Measurements from ENCODE around the gene ATR. TPM values are rescaled to one million over a fixed set of nuclear protein-coding genes. Genes with fewer than 3 reads are reported as not detected.
"Not testable (repeated sequence)": the region's sequence is repeated elsewhere in the genome, so short reads cannot be mapped to it uniquely, and the experiment has no call there.

Gene ATR
- total and polyA plus RNA-seq, 7 donors, result 3.7 to 11.1 (median 7.5) TPM

DNA sequence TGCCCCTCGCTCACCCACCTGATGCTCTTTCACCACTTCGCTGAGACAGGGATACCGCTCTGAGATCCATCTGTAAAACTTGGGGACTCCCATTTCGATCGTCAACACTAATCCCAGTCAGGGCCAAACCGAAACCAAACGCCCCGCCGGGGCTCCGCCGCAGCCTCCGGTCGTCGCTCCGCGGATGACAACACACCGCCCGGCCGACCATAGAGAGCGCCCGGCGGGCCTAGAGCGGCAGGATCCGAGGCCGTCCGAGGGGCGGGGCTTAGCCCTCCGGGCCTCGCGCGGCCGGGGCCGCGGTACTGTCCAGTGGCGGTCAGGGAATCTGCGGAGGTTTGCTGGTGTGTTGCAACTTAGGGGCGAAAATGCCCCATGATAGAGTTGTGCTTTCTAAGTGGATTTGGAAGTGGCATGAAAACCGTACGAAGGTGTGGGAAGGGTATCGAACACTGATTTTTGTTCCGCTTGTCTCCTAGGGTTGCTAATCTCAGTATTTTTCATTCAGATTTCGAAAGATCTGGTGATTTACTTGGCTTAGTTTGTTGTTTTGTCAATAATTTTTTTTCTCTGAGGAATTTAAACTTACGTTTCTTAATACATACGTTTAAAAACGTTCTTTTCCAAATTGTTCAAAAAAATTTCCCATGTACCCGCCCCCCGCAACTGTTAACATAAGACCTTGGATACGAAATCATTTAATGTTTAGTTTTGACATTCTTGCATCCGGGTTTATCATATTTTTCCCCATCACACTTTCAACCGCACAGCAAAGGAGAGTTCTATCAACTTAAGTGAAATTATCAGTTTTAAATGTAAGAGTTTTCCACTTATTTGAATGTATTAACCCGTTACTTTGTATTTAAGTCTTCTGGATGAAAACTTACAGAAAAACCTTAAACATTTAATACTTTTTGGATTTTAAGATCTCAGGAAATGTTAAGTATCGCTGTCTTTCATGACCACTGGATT is 130.4 kb downstream of the ATR start, which contains the start of gene XRN1:
XRN1 (minus strand) TSS at position 186 of the 972 bp plus-strand sequence; CDS start at position 93, 93 bp downstream.
- no peaks in the 10 kb centered on the region for H3K27me3 ChIP-seq (ENCODE audit: insufficient read depth in 3 of 3, low read length in 2 of 3)
- peak; percentile 99 to 100 (median 100) for ATAC-seq
- intact Hi-C loops (cut with DNase I), result loop anchor here in 1 of 2 donors (10.0 kb wide), 1 partner anchor 713 kb away; the partner anchor contains the start of gene RNF7
- TF ChIP-seq, protein P1, sequence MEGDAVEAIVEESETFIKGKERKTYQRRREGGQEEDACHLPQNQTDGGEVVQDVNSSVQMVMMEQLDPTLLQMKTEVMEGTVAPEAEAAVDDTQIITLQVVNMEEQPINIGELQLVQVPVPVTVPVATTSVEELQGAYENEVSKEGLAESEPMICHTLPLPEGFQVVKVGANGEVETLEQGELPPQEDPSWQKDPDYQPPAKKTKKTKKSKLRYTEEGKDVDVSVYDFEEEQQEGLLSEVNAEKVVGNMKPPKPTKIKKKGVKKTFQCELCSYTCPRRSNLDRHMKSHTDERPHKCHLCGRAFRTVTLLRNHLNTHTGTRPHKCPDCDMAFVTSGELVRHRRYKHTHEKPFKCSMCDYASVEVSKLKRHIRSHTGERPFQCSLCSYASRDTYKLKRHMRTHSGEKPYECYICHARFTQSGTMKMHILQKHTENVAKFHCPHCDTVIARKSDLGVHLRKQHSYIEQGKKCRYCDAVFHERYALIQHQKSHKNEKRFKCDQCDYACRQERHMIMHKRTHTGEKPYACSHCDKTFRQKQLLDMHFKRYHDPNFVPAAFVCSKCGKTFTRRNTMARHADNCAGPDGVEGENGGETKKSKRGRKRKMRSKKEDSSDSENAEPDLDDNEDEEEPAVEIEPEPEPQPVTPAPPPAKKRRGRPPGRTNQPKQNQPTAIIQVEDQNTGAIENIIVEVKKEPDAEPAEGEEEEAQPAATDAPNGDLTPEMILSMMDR (IDR thresholded peaks at IDR 0.05), result no peak
- peak within 1 kb of the TSS; percentile 98 for H3K27ac ChIP-seq
- peak; percentile 98 to 99 for DNase-seq
- peak within 1 kb of the TSS; percentile 98 for H3K4me3 ChIP-seq
- peaks cover 0 to 24% of the 10 kb centered on the region in 2 donors for H3K36me3 ChIP-seq (ENCODE audit: insufficient read depth in 1 of 2, low read depth in 1 of 2)
- 5 to 6% (median 6%) methylated on average over 52 of the region's 52 CpGs for WGBS, 3 donors
- peaks cover 28% of the 10 kb centered on the region for H3K4me1 ChIP-seq
- no peaks in the 10 kb centered on the region for H3K9me3 ChIP-seq

DNA sequence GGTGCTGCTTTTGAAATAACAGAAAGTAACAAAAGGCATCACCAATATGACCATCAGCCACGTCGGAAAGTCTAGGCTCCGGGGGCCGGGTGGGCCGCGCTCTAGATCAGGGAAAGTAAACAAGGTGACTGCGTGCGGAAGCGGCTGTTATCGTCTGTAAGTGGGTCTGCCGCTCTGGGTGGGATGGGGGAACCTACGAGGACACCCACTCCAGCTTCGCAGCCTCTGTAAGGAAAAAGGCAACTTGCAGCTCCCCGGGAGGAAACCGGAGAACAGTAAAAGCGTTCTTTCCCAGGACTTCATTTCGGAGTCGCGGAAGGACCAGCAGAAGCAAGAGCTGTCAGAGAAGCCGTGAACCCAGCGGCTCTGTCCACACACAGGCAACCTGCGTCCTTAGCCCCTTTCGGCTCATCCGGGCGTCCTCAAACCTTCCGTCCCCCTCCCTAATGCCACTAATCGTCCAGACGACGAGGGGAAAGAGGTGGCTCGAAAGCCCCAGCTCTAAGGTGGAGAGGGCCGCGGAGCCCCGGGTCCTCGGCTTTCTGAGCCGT is 131.2 kb downstream of the ATR start:
- intact Hi-C loops (cut with DNase I), result loop anchor here in 1 of 2 donors (10.0 kb wide), 1 partner anchor 713 kb away; the partner anchor contains the start of gene RNF7
- no peaks in the 10 kb centered on the region for H3K27me3 ChIP-seq (ENCODE audit: insufficient read depth in 3 of 3, low read length in 2 of 3)
- DNase-seq, result peak; percentile 25 to 68

DNA sequence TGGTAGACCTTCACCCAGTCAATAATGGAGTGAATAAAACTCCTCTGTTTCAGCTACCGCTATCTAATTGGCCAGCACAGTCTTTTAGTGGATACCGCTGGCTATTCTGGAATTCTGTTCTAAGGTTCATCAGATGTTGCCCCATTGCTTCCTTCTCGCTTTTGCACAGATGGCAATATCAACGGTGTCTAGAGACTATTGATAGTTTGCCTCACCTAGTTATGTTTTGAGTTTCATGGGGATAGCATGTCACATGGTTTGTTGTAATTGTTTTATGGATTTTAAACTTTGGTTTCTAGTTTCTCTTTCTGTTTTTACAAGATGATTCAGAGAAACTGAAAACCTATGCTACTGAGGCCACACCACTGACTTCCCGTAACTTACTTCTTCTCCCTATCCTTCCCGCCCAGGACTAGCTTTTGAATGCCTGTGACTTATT is 132.7 kb downstream of the ATR start:
- Histone ChIP-seq H3K27me3 (ENCODE audit: insufficient read depth in 3 of 3, low read length in 2 of 3) (no peaks in the 10 kb centered on the region), H3K4me1 (peaks cover 39% of the 10 kb centered on the region), H3K27ac (peak overlapping the region; percentile 13), H3K36me3 (ENCODE audit: insufficient read depth in 1 of 2, low read depth in 1 of 2) (peaks cover 0 to under 1% of the 10 kb centered on the region in 2 donors), H3K9me3 (no peaks in the 10 kb centered on the region), H3K4me3 (peak overlapping the region; percentile 98)
- DNase-seq (no peak), ATAC-seq (no peak)
- intact Hi-C loops (cut with DNase I), result loop anchor here in 1 of 2 donors (10.0 kb wide), 1 partner anchor 711 kb away; the partner anchor contains the start of gene RNF7
- WGBS, 3 donors, result 72 to 77% (median 76%) methylated on average over 6 of the region's 6 CpGs
- TF ChIP-seq, protein P1 (IDR thresholded peaks at IDR 0.05), result no peak

More for the DNA sequence above, 131.2 kb downstream of the ATR start:
- Histone ChIP-seq H3K36me3 (ENCODE audit: insufficient read depth in 1 of 2, low read depth in 1 of 2) (peaks cover 0 to 16% of the 10 kb centered on the region in 2 donors), H3K4me3 (peak overlapping the region; percentile 98), H3K27ac (peak overlapping the region; percentile 98), H3K9me3 (no peaks in the 10 kb centered on the region), H3K4me1 (peaks cover 28% of the 10 kb centered on the region)
- WGBS, 3 donors, result 0 to 1% (median 0%) methylated on average over 32 to 35 of the region's 35 CpGs
- ATAC-seq, result peak; percentile 31 to 66 (median 49)
- TF ChIP-seq, protein P1 (IDR thresholded peaks at IDR 0.05), result no peak

DNA sequence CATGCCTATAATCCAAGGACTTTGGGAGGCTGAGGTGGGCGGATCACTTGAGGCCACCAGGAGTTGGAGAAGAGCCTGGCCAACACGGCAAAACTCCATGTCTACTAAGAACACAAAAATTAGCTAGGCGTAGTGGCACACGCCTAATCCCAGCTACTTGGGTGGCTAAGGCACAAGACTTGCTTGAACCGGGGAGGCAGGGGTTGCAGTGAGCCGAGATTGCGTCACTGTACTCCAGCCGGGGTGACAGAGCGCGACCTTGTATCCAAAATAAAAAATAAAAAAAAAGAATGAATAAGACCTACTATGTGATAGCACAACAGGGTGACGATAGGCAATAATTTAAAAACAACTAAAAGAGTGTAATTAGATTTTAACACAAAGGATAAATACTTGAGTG is 134.2 kb downstream of the ATR start:
- Histone ChIP-seq H3K27me3 (ENCODE audit: insufficient read depth in 3 of 3, low read length in 2 of 3) (no peaks in the 10 kb centered on the region), H3K9me3 (no peaks in the 10 kb centered on the region), H3K36me3 (ENCODE audit: insufficient read depth in 1 of 2, low read depth in 1 of 2) (no peaks in the 10 kb centered on the region), H3K4me1 (peaks cover 39% of the 10 kb centered on the region), H3K4me3 (no peak overlapping the region), H3K27ac (no peak overlapping the region)
- WGBS, 3 donors, result 93 to 95% (median 95%) methylated on average over 11 of the region's 11 CpGs
- DNase-seq, result no peak
- intact Hi-C loops (cut with DNase I), result loop anchor here in 1 of 2 donors (10.0 kb wide), 1 partner anchor 710 kb away; the partner anchor contains the start of gene RNF7
- ATAC-seq, result no peak
- TF ChIP-seq, protein P1 (IDR thresholded peaks at IDR 0.05), result no peak

DNA sequence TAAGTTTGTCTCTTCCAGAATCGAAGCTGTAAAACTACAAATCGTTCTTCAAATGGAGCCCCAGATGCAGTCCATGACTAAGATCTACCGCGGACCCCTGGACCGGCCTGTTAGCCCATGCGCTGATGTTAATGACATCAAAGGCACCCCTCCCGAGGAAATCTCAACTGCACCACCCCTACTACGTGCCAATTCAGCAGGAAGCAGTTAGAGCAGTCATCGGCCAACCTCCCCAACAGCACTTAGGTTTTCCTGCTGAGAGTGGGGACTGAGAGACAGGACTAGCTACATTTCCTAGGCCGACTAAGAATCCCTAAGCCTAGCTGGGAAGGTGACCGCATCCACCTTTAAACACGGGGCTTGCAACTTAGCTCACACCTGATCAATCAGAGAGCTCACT is 135.5 kb downstream of the ATR start:
- WGBS, 3 donors, result 96 to 98% (median 97%) methylated on average over 12 of the region's 12 CpGs
- intact Hi-C loops (cut with DNase I), result loop anchor here in 1 of 2 donors (10.0 kb wide), 1 partner anchor 708 kb away; the partner anchor contains the start of gene RNF7

DNA sequence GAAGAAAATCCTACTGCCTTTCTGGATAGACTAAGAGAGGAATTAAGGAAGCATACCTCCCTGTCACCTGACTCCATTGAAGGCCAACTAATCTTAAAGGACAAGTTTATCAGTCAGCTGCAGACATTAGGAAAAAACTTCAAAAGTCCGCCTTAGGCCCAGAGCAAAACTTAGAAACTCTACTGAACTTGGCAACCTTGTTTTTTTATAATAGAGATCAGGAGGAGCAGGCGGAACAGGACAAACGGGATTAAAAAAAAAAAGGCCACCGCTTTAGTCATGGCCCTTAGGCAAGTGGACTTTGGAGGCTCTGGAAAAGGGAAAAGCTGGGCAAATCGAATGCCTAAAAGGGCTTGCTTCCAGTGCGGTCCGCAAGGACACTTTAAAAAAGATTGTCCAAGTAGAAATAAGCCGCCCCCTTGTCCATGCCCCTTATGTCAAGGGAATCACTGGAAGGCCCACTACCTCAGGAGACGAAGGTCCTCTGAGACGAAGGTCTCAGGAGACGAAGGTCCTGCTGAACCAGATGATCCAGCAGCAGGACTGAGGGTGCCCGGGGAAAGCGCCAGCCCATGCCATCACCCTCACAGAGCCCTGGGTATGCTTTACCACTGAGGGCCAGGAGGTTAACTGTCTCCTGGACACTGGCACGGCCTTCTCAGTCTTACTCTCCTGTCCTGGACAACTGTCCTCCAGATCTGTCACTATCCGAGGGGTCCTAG is 138.9 kb downstream of the ATR start:
- H3K4me1 ChIP-seq, result peaks cover 28% of the 10 kb centered on the region
- DNase-seq; H3K27me3 ChIP-seq (ENCODE audit: insufficient read depth in 3 of 3, low read length in 2 of 3); H3K27ac ChIP-seq; H3K9me3 ChIP-seq; H3K4me3 ChIP-seq; ATAC-seq: not testable (repeated sequence)
- 87 to 95% (median 90%) methylated on average over 14 to 15 of the region's 15 CpGs for WGBS, 3 donors
- intact Hi-C loops (cut with DNase I), result loop anchor here in 1 of 2 donors (10.0 kb wide), 1 partner anchor 705 kb away; the partner anchor contains the start of gene RNF7
- peaks cover 0 to 10% of the 10 kb centered on the region in 2 donors for H3K36me3 ChIP-seq (ENCODE audit: insufficient read depth in 1 of 2, low read depth in 1 of 2)

More for the DNA sequence above, 135.5 kb downstream of the ATR start:
- H3K27ac ChIP-seq; H3K9me3 ChIP-seq; ATAC-seq; H3K36me3 ChIP-seq (ENCODE audit: insufficient read depth in 1 of 2, low read depth in 1 of 2); DNase-seq; H3K27me3 ChIP-seq (ENCODE audit: insufficient read depth in 3 of 3, low read length in 2 of 3); H3K4me3 ChIP-seq: not testable (repeated sequence)
- H3K4me1 ChIP-seq, result peaks cover 35% of the 10 kb centered on the region
